IMR-90 (cell line): ENCODE results near the gene CAP2. TPM values are rescaled to one million over a fixed set of nuclear protein-coding genes. Genes with fewer than 3 reads are reported as not detected.

ENCODE experiments used
- ATAC-seq: fragments of 200-7000 bp; cut with Tn5 transposase; 2 replicates; pipeline ENCODE4 v1.9.1; 2020; ENCODE audit warnings: low read depth, mild to moderate bottlenecking, moderate library complexity
- BruUV-seq: library from RNA; stranded (reverse); fragments of 400-500 nt; replicated peaks from 2 replicates; lab custom pipeline; 2021; lab: Mats Ljungman, UMichigan
- CTCF ChIA-PET: fragments of 300-600 bp; formaldehyde crosslinking; extraction: SDS; loops from one replicate; lab custom pipeline; 2021; ENCODE audit warnings: antibody characterized with exemption; lab: Yijun Ruan, JAX
- POLR2A ChIA-PET: fragments of 300-600 bp; sonication (Branson Sonifier 250); formaldehyde crosslinking; loops from one replicate; lab custom pipeline; 2022; ENCODE audit warnings: antibody characterized with exemption; ENCODE audit not compliant: unreplicated experiment; lab: Charles Lee
- DNase-seq: peaks from one replicate; pipeline ENCODE4 v3.0.0; 2013
- H2AFZ ChIP-seq: replicated peaks from 2 replicates; pipeline ENCODE3; 2013; ENCODE audit warnings: low read length, mild to moderate bottlenecking; ENCODE audit not compliant: poor library complexity
- H2AK5ac ChIP-seq: 2 replicates; pipeline ENCODE4 v1.6.1; 2013; ENCODE audit warnings: low read depth, low read length, inconsistent platforms
- H2AK9ac ChIP-seq: replicated peaks from 2 replicates; pipeline ENCODE3; 2013; ENCODE audit warnings: mild to moderate bottlenecking, low read depth, low read length, moderate library complexity; ENCODE audit not compliant: poor library complexity
- H2BK120ac ChIP-seq: 2 replicates; pipeline ENCODE4 v1.6.1; 2013; ENCODE audit warnings: low read depth, low read length, inconsistent platforms
- H2BK15ac ChIP-seq: 3 replicates; pipeline ENCODE4 v1.6.1; 2013; ENCODE audit warnings: low read depth, low read length, inconsistent platforms
- H2BK20ac ChIP-seq: 2 replicates; pipeline ENCODE4 v1.6.1; 2013; ENCODE audit warnings: low read depth, mild to moderate bottlenecking, inconsistent platforms, low read length, moderate library complexity
- H2BK5ac ChIP-seq: 2 replicates; pipeline ENCODE4 v1.6.1; 2013; ENCODE audit warnings: mild to moderate bottlenecking, low read depth, low read length, inconsistent platforms; ENCODE audit not compliant: poor library complexity, severe bottlenecking
- H3K14ac ChIP-seq: replicated peaks from 2 replicates; pipeline ENCODE4 v1.6.1; 2013; ENCODE audit warnings: low read depth, low read length, inconsistent platforms
- H3K18ac ChIP-seq: 2 replicates; pipeline ENCODE4 v1.6.1; 2013; ENCODE audit warnings: low read depth, low read length, control low read depth
- H3K23ac ChIP-seq: 2 replicates; pipeline ENCODE4 v1.6.1; 2013; ENCODE audit warnings: low read depth, low read length, inconsistent platforms
- H3K27ac ChIP-seq: 2 replicates; pipeline ENCODE4 v1.5.1; 2013; ENCODE audit warnings: mild to moderate bottlenecking, control low read depth, low read length; ENCODE audit not compliant: insufficient read depth
- H3K27me3 ChIP-seq: 2 replicates; pipeline ENCODE4 v1.6.1; 2013; ENCODE audit warnings: low read length; ENCODE audit not compliant: control insufficient read depth, insufficient read depth
- H3K36me3 ChIP-seq: 2 replicates; pipeline ENCODE4 v1.6.1; 2013; ENCODE audit warnings: low read length, mixed read lengths; ENCODE audit not compliant: control insufficient read depth, insufficient read depth
- H3K4ac ChIP-seq: 2 replicates; pipeline ENCODE4 v1.6.1; 2013; ENCODE audit warnings: low read depth, low read length, inconsistent platforms
- H3K4me1 ChIP-seq: 2 replicates; pipeline ENCODE4 v1.6.1; 2013; ENCODE audit warnings: low read length, mixed read lengths; ENCODE audit not compliant: control insufficient read depth, insufficient read depth
- H3K4me2 ChIP-seq: 2 replicates; pipeline ENCODE4 v1.6.1; 2013; ENCODE audit warnings: low read depth, mild to moderate bottlenecking, control low read depth, low read length, moderate library complexity
- H3K4me3 ChIP-seq: 2 replicates; pipeline ENCODE4 v1.5.1; 2013; ENCODE audit warnings: low read depth, mild to moderate bottlenecking, control low read depth, low read length, moderate library complexity; ENCODE audit not compliant: insufficient read depth
- H3K56ac ChIP-seq: 2 replicates; pipeline ENCODE4 v1.6.1; 2013; ENCODE audit warnings: low read length, inconsistent platforms; ENCODE audit not compliant: insufficient read depth; ENCODE audit errors: extremely low read depth
- H3K79me1 ChIP-seq, 2 experiments: 2 replicates each; pipeline ENCODE4 v1.6.1; 2013; ENCODE audit warnings: low read length in 2 of 2, inconsistent platforms in 1 of 2, low read depth in 1 of 2
- H3K9ac ChIP-seq: 2 replicates; pipeline ENCODE4 v1.6.1; 2013; ENCODE audit warnings: low read depth, low read length, control low read depth
- H3K9me1 ChIP-seq: 2 replicates; pipeline ENCODE4 v1.6.1; 2013; ENCODE audit warnings: low read length, inconsistent platforms; ENCODE audit not compliant: insufficient read depth
- H3K9me3 ChIP-seq: 2 replicates; pipeline ENCODE4 v1.6.1; 2013; ENCODE audit warnings: low read length; ENCODE audit not compliant: control insufficient read depth, insufficient read depth
- H4K20me1 ChIP-seq: 2 replicates; pipeline ENCODE4 v1.6.1; 2013; ENCODE audit warnings: low read length, inconsistent platforms; ENCODE audit not compliant: insufficient read depth
- H4K5ac ChIP-seq: 2 replicates; pipeline ENCODE4 v1.6.1; 2013; ENCODE audit warnings: mild to moderate bottlenecking, low read depth, low read length, control low read depth
- H4K8ac ChIP-seq, 2 experiments: 2 replicates each; pipeline ENCODE4 v1.6.1; 2013; ENCODE audit warnings: low read depth in 2 of 2, low read length in 2 of 2, control low read depth in 1 of 2, inconsistent platforms in 1 of 2
- H4K91ac ChIP-seq: 2 replicates; pipeline ENCODE4 v1.6.1; 2013; ENCODE audit warnings: low read depth, low read length, inconsistent platforms; ENCODE audit not compliant: insufficient read depth
- BHLHE40 ChIP-seq: fragments of 150-350 bp; IDR thresholded peaks from 2 replicates; pipeline ENCODE4 v1.6.1; 2016; ENCODE audit warnings: mild to moderate bottlenecking, low read depth, low read length
- CEBPB ChIP-seq: IDR thresholded peaks from 2 replicates; pipeline ENCODE4 v1.6.1; 2012; ENCODE audit warnings: low read depth, low read length, improper control_type of control experiment
- CHD1 ChIP-seq: IDR thresholded peaks from 2 replicates; pipeline ENCODE4 v1.6.1; 2012; ENCODE audit warnings: low read depth, low read length, improper control_type of control experiment
- CTCF ChIP-seq: conservative IDR thresholded peaks from 2 replicates; pipeline ENCODE4 v1.5.1; 2012; ENCODE audit warnings: mild to moderate bottlenecking, low read depth, low read length, improper control_type of control experiment
- ELK1 ChIP-seq: fragments of 150-350 bp; IDR thresholded peaks from 2 replicates; pipeline ENCODE4 v1.6.1; 2016; ENCODE audit warnings: low read depth, mild to moderate bottlenecking, low read length, moderate library complexity, borderline replicate concordance
- FOS ChIP-seq: fragments of 150-350 bp; IDR thresholded peaks from 2 replicates; pipeline ENCODE4 v1.6.1; 2016; ENCODE audit warnings: low read depth, low read length
- MAFK ChIP-seq: IDR thresholded peaks from 2 replicates; pipeline ENCODE4 v1.6.1; 2012; ENCODE audit warnings: low read depth, low read length, improper control_type of control experiment
- MAZ ChIP-seq: IDR thresholded peaks from 2 replicates; pipeline ENCODE4 v1.6.1; 2012; ENCODE audit warnings: low read depth, mild to moderate bottlenecking, low read length, improper control_type of control experiment, moderate library complexity, borderline replicate concordance
- MXI1 ChIP-seq: IDR thresholded peaks from 2 replicates; pipeline ENCODE4 v1.6.1; 2012; ENCODE audit warnings: low read depth, mild to moderate bottlenecking, low read length, moderate library complexity, borderline replicate concordance
- NFE2L2 ChIP-seq: fragments of 150-350 bp; IDR thresholded peaks from 2 replicates; pipeline ENCODE4 v1.6.1; 2016; ENCODE audit warnings: low read depth, mild to moderate bottlenecking, low read length
- POLR2A ChIP-seq: IDR thresholded peaks from 2 replicates; pipeline ENCODE4 v1.6.1; 2012; ENCODE audit warnings: mild to moderate bottlenecking, low read depth, low read length
- RAD21 ChIP-seq: IDR thresholded peaks from 2 replicates; pipeline ENCODE4 v1.6.1; 2012; ENCODE audit warnings: low read length, improper control_type of control experiment
- RCOR1 ChIP-seq: IDR thresholded peaks from 2 replicates; pipeline ENCODE4 v1.6.1; 2012; ENCODE audit warnings: mild to moderate bottlenecking, low read length, improper control_type of control experiment; ENCODE audit not compliant: insufficient replicate concordance
- RFX5 ChIP-seq: IDR thresholded peaks from 2 replicates; pipeline ENCODE4 v1.8.0; 2012; ENCODE audit warnings: low read depth, mild to moderate bottlenecking, low read length, moderate library complexity
- SMC3 ChIP-seq: fragments of 150-350 bp; IDR thresholded peaks from 2 replicates; pipeline ENCODE4 v1.6.1; 2016; ENCODE audit warnings: low read depth, mild to moderate bottlenecking, antibody characterized with exemption, low read length, moderate library complexity
- USF2 ChIP-seq: fragments of 150-350 bp; IDR thresholded peaks from 2 replicates; pipeline ENCODE4 v1.6.1; 2017; ENCODE audit warnings: mild to moderate bottlenecking, antibody characterized with exemption, low read length, low read depth
- WGBS, 2 experiments: methylation state at CpG; one replicate each; pipeline versions ENCODE4 v1.1.5 to v1.1.7; 2013; ENCODE audit warnings: missing lambda C conversion rate in 2 of 2; ENCODE audit not compliant: insufficient read length in 1 of 2; ENCODE audit errors: extremely low coverage in 2 of 2; 5-methylcytosine and 5-hydroxymethylcytosine counted together
- dilution Hi-C: fragments of 300-500 bp; cut with HindIII; formaldehyde crosslinking; loops from one replicate; pipeline ENCODE4 v1.14.3; 2018; ENCODE audit warnings: low sequenced_read_pairs; ENCODE audit not compliant: unreplicated experiment
- in situ Hi-C: fragments of 300-500 bp; cut with MboI; formaldehyde crosslinking; loops from 3 replicates; pipeline ENCODE4 v1.14.3; 2019; ENCODE audit warnings: low sequenced_read_pairs, inconsistent platforms, mixed read lengths
- intact Hi-C: fragments of 100-400 bp; cut with micrococcal nuclease; formaldehyde crosslinking; loops from 2 replicates; pipeline ENCODE4 v1.10.0; 2022
- polyA plus RNA-seq, 3 experiments: library from polyadenylated mRNA; depleted of rRNA; stranded (reverse); fragments of >200 nt; gene quantifications; 2 replicates each; pipeline ENCODE4 v1.2.3, GENCODE V29; 2012; ENCODE audit warnings: low replicate concordance in 1 of 3
- total RNA-seq: library from RNA; depleted of rRNA; stranded (reverse); fragments of >200 nt; gene quantifications from 2 replicates; pipeline ENCODE4 v1.2.3, GENCODE V29; 2012

CAP2 gene
- total and polyA plus RNA-seq, 2 of the 4 experiments (the other 2 are of a cell fraction): 14.5 to 27.5 TPM

- no peak overlapping the region for H2BK20ac ChIP-seq
- dilution Hi-C loops (no loop called here), in situ Hi-C loops (no loop called here), intact Hi-C loops (no loop called here)
- peaks cover 20% of the 10 kb centered on the region for H3K4me1 ChIP-seq
- peaks cover 13% of the 10 kb centered on the region for H3K9me1 ChIP-seq
- no peak overlapping the region for H3K56ac ChIP-seq
- H3K18ac ChIP-seq: no peak overlapping the region
- no peak overlapping the region for H3K4me3 ChIP-seq
- H4K20me1 ChIP-seq: 0 out of 2 replicates have a peak, but pooled peaks cover 4% of the 10 kb centered on the region
- H3K27ac ChIP-seq: no peak overlapping the region
- ChIA-PET POLR2A (interaction anchor here (0.6 kb wide), 1 partner anchor 232 kb away, joined by 4 read pairs; no protein-coding TSS in a partner anchor), CTCF (no interaction called here)
- no TSS peak for BruUV-seq
- H3K9ac ChIP-seq: no peak overlapping the region
- no peak overlapping the region for H3K14ac ChIP-seq
- no peak overlapping the region for H4K8ac ChIP-seq
- no CpG with 5 or more reads among the region's 2 CpGs for WGBS, 2 experiments
- no peak for DNase-seq
- H3K4ac ChIP-seq: no peak overlapping the region
- TF ChIP-seq RAD21 (no peak), MAFK (no peak), CHD1 (no peak), USF2 (no peak), BHLHE40 (no peak), CTCF (no peak), MXI1 (no peak), MAZ (no peak), NFE2L2 (no peak), POLR2A (no peak), CEBPB (no peak), SMC3 (no peak), FOS (no peak), RCOR1 (no peak), RFX5 (no peak), ELK1 (no peak)
- no peak overlapping the region for H2AK9ac ChIP-seq
- H2BK5ac ChIP-seq: no peak overlapping the region
- H3K23ac ChIP-seq: no peak overlapping the region
- H3K36me3 ChIP-seq: peaks cover 6% of the 10 kb centered on the region
- H3K9me3 ChIP-seq: no peaks in the 10 kb centered on the region
- no peaks in the 10 kb centered on the region for H3K27me3 ChIP-seq
- no peak for ATAC-seq
- no peak overlapping the region for H4K91ac ChIP-seq
- H2AK5ac ChIP-seq: no peak overlapping the region
- H2BK120ac ChIP-seq: no peak overlapping the region
- H3K79me1 ChIP-seq: peaks cover 24 to 61% of the 10 kb centered on the region in 2 experiments
- no peak overlapping the region for H2BK15ac ChIP-seq
- H2AFZ ChIP-seq: no peak overlapping the region
- no peak overlapping the region for H3K4me2 ChIP-seq
- H4K5ac ChIP-seq: no peak overlapping the region
Measured at GRCh38 chr6:17420368-17420767, 27.0 kb downstream of the CAP2 start.
